Karpas-422 (cell line): ENCODE results near the gene TMEM164. TPM values are rescaled to one million over a fixed set of nuclear protein-coding genes. Genes with fewer than 3 reads are reported as not detected.

Experiments used
- DNase-seq: peaks from one replicate; pipeline ENCODE4 v3.0.0-alpha.2; 2015
- H2AFZ ChIP-seq: fragments of 200-600 bp; sonication (generic); 2 replicates; pipeline ENCODE4 v1.6.1; 2014; ENCODE audit warnings: antibody characterized with exemption, low read length, mixed read lengths
- H3K27ac ChIP-seq: fragments of 200-600 bp; sonication (generic); 2 replicates; pipeline ENCODE4 v1.5.1; 2014; ENCODE audit warnings: mild to moderate bottlenecking, low read length, moderate library complexity
- H3K27me3 ChIP-seq: fragments of 200-600 bp; sonication (generic); 2 replicates; pipeline ENCODE4 v1.6.1; 2014; ENCODE audit warnings: low read length, mixed read lengths
- H3K36me3 ChIP-seq: fragments of 200-600 bp; sonication (generic); 2 replicates; pipeline ENCODE4 v1.6.1; 2014; ENCODE audit warnings: low read length, mixed read lengths; ENCODE audit not compliant: insufficient read depth
- H3K4me1 ChIP-seq: fragments of 200-600 bp; sonication (generic); 2 replicates; pipeline ENCODE4 v1.6.1; 2014; ENCODE audit warnings: mild to moderate bottlenecking, low read length, mixed read lengths
- H3K4me2 ChIP-seq: fragments of 200-600 bp; sonication (generic); 2 replicates; pipeline ENCODE4 v1.6.1; 2014; ENCODE audit warnings: low read length, low read depth, mild to moderate bottlenecking; ENCODE audit not compliant: poor library complexity, severe bottlenecking
- H3K4me3 ChIP-seq: fragments of 200-600 bp; sonication (generic); 2 replicates; pipeline ENCODE4 v1.5.1; 2014; ENCODE audit warnings: mild to moderate bottlenecking, antibody characterized with exemption, low read length, mixed read lengths
- H3K79me2 ChIP-seq: fragments of 200-600 bp; sonication (generic); 2 replicates; pipeline ENCODE4 v1.6.1; 2014; ENCODE audit warnings: mild to moderate bottlenecking, low read length, mixed read lengths
- H3K9ac ChIP-seq: fragments of 200-600 bp; sonication (generic); 2 replicates; pipeline ENCODE4 v1.6.0; 2014; ENCODE audit warnings: low read length
- H3K9me2 ChIP-seq: fragments of 200-600 bp; sonication (generic), shearing (Covaris generic); replicated peaks from 2 replicates; pipeline ENCODE4 v1.6.0; 2014; ENCODE audit warnings: mild to moderate bottlenecking, low read length, moderate library complexity; ENCODE audit not compliant: insufficient read depth
- H3K9me3 ChIP-seq: fragments of 300-700, 200-600 bp; sonication (generic); 2 replicates; pipeline ENCODE4 v1.6.1; 2014; ENCODE audit warnings: low read length, mixed read lengths
- H4K20me1 ChIP-seq: fragments of 200-600 bp; sonication (generic); 2 replicates; pipeline ENCODE4 v1.6.1; 2014; ENCODE audit warnings: mild to moderate bottlenecking, antibody characterized with exemption, low read length, low read depth; ENCODE audit not compliant: insufficient read depth
- total RNA-seq: library from RNA; depleted of rRNA; stranded (reverse); fragments of >200 nt; shearing (Covaris generic); gene quantifications from 2 replicates; pipeline ENCODE4 v1.2.3, GENCODE V29; 2014; ENCODE audit warnings: low replicate concordance

Gene TMEM164
- total RNA-seq, 1 experiment from 2014 or later = 14.1 TPM

DNA sequence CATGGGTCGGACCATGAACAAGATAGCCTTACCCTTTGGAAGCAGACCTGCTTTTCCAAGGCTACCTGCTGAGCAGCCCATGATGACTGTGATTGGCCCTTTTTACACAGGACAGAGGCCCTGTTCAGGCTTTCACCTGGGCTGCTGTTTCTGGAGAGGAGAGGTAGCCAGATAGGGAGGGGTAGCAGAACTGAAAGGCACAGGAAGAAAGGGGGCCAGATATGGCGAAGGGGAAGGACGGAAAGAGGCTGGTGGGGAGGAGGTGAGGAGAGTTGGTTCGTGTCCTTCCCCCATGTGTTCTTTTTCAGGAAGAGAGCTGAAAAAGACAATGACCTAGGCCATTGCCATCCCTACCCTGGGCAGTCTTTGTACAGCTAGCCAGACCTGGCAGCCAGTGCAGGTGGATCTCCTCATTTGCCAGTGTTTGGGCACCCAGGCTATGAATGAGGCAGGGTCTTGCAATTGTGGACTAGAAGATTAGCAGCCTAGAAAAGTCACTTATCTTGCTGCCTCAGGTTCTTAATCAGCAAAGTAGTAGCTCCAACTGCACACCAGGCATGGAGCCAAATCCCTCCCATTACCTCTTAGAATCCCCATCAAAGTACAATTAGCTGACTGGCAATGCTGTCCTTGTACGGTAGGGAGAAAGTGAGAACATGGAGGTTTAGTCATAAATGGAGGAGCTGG is 175.4 kb downstream of the TMEM164 start:
- no peaks in the 10 kb centered on the region for H3K4me1 ChIP-seq
- no peaks in the 10 kb centered on the region for H4K20me1 ChIP-seq
- H3K36me3 ChIP-seq = no peaks in the 10 kb centered on the region
- no peak overlapping the region for H3K27ac ChIP-seq
- H2AFZ ChIP-seq = no peak overlapping the region
- no peak for DNase-seq
- no peaks in the 10 kb centered on the region for H3K27me3 ChIP-seq
- no peaks in the 10 kb centered on the region for H3K79me2 ChIP-seq
- no peak overlapping the region for H3K4me2 ChIP-seq
- no peak overlapping the region for H3K9ac ChIP-seq
- H3K9me3 ChIP-seq = no peaks in the 10 kb centered on the region
- no peaks in the 10 kb centered on the region for H3K9me2 ChIP-seq
- H3K4me3 ChIP-seq = no peak overlapping the region

GRCh38 chrX:110180176-110180927 is 177.4 kb downstream of the TMEM164 start:
- H3K4me2 ChIP-seq = no peak overlapping the region

GRCh38 chrX:110180928-110181310 is 178.0 kb downstream of the TMEM164 start:
- Histone ChIP-seq H2AFZ (no peak overlapping the region), H3K4me3 (no peak overlapping the region), H3K4me2 (no peak overlapping the region), H3K79me2 (no peaks in the 10 kb centered on the region), H3K9ac (no peak overlapping the region), H3K9me3 (no peaks in the 10 kb centered on the region), H3K27ac (no peak overlapping the region), H3K27me3 (no peaks in the 10 kb centered on the region), H3K9me2 (no peaks in the 10 kb centered on the region), H3K36me3 (no peaks in the 10 kb centered on the region), H3K4me1 (no peaks in the 10 kb centered on the region), H4K20me1 (no peaks in the 10 kb centered on the region)
- DNase-seq = no peak

More at GRCh38 chrX:110180176-110180927, 177.4 kb downstream of the TMEM164 start:
- Histone ChIP-seq H3K27me3 (no peaks in the 10 kb centered on the region), H3K27ac (no peak overlapping the region), H3K79me2 (no peaks in the 10 kb centered on the region), H3K9me3 (no peaks in the 10 kb centered on the region), H3K9me2 (no peaks in the 10 kb centered on the region), H3K4me3 (no peak overlapping the region), H4K20me1 (no peaks in the 10 kb centered on the region), H2AFZ (no peak overlapping the region), H3K36me3 (no peaks in the 10 kb centered on the region), H3K9ac (no peak overlapping the region), H3K4me1 (no peaks in the 10 kb centered on the region)
- no peak for DNase-seq

- Histone ChIP-seq H3K9me2 (no peaks in the 10 kb centered on the region), H3K36me3 (no peaks in the 10 kb centered on the region), H4K20me1 (no peaks in the 10 kb centered on the region), H2AFZ (no peak overlapping the region), H3K9ac (no peak overlapping the region), H3K79me2 (no peaks in the 10 kb centered on the region), H3K4me1 (no peaks in the 10 kb centered on the region), H3K9me3 (no peaks in the 10 kb centered on the region), H3K27ac (no peak overlapping the region), H3K27me3 (no peaks in the 10 kb centered on the region), H3K4me3 (no peak overlapping the region), H3K4me2 (no peak overlapping the region)
- no peak for DNase-seq
Measured at GRCh38 chrX:110181459-110182137, 178.7 kb downstream of the TMEM164 start.

- H2AFZ ChIP-seq = no peak overlapping the region
- H3K36me3 ChIP-seq = no peaks in the 10 kb centered on the region
- H3K4me1 ChIP-seq = no peaks in the 10 kb centered on the region
- no peak overlapping the region for H3K4me2 ChIP-seq
- H3K27ac ChIP-seq = no peak overlapping the region
- H3K79me2 ChIP-seq = no peaks in the 10 kb centered on the region
- H3K4me3 ChIP-seq = no peak overlapping the region
- H3K27me3 ChIP-seq = no peaks in the 10 kb centered on the region
- H3K9me2 ChIP-seq = no peaks in the 10 kb centered on the region
- DNase-seq = no peak
- H3K9ac ChIP-seq = no peak overlapping the region
- no peaks in the 10 kb centered on the region for H3K9me3 ChIP-seq
- no peaks in the 10 kb centered on the region for H4K20me1 ChIP-seq
Measured at GRCh38 chrX:110182362-110182761, 179.4 kb downstream of the TMEM164 start.

DNA sequence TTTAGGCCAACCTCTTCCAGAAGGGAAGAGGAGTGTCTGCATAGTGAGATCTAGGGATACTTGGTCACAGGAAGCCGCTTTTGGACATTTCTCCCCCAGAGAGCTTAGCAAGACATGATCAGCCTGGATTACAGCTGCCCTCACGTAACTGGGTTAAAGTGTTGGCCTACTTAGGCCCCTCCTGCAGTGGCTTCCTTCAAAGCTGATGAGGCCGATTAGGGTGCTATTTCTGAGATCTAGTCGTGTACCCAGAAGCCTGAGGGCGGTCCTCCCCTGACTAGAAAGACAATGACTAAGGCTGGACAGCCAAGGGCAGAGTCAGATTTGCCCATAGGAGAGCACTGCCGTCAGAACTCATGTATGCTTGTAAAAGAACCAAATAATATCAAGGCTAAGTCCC is 180.0 kb downstream of the TMEM164 start:
- no peak overlapping the region for H3K4me3 ChIP-seq
- H4K20me1 ChIP-seq = no peaks in the 10 kb centered on the region
- no peak overlapping the region for H2AFZ ChIP-seq
- H3K4me1 ChIP-seq = no peaks in the 10 kb centered on the region
- H3K9me3 ChIP-seq = no peaks in the 10 kb centered on the region
- DNase-seq = no peak
- H3K27me3 ChIP-seq = no peaks in the 10 kb centered on the region
- no peaks in the 10 kb centered on the region for H3K9me2 ChIP-seq
- no peaks in the 10 kb centered on the region for H3K79me2 ChIP-seq
- no peak overlapping the region for H3K9ac ChIP-seq
- H3K4me2 ChIP-seq = no peak overlapping the region
- no peaks in the 10 kb centered on the region for H3K36me3 ChIP-seq
- no peak overlapping the region for H3K27ac ChIP-seq

DNA sequence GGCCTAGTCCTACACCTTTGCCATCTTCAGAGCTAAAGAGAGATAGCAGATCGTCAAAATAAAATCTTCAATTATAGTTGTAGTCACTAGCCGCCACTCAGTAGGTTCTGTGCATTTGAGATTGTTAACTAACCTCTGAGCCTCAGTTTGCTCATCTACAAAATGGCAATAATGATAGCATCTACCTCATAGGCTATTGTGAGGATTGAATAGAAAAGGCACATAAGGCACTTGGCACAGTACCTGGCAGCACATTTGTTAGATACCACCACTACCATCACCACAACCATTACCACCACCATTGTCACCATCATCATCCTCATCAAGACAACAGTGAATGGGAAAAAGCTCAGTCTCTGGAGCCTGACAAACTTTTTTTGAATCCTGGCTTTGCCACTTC is 180.4 kb downstream of the TMEM164 start:
- Histone ChIP-seq H3K9ac (no peak overlapping the region), H3K4me1 (no peaks in the 10 kb centered on the region), H3K9me3 (no peaks in the 10 kb centered on the region), H3K79me2 (no peaks in the 10 kb centered on the region), H3K4me2 (no peak overlapping the region), H3K4me3 (no peak overlapping the region), H3K27me3 (no peaks in the 10 kb centered on the region), H3K36me3 (no peaks in the 10 kb centered on the region), H3K27ac (no peak overlapping the region), H4K20me1 (no peaks in the 10 kb centered on the region), H3K9me2 (no peaks in the 10 kb centered on the region), H2AFZ (no peak overlapping the region)
- no peak for DNase-seq
